ENCODE measurements around the gene PDC.
"Not testable (repeated sequence)": the region's sequence is repeated elsewhere in the genome, so short reads cannot be mapped to it uniquely, and the experiment has no call there.

Gene PDC

DNA sequence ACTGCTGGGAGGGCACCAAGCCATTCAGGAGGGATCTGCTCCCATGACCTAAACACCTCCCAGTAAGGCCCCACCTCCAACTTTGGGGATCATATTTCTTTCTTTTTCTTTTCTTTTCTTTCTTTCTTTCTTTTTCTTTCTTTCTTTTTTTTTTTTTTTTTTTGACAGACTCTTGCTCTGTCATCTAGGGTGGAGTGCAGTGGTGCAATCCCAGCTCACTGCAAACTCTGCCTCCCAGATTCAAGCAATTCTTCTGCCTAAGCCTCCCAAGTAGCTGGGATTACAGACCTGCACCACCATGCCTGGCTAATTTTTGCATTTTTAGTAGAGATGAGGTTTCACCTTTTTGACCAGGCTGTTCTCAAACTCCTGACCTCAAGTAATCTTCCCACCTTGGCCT, 4.6 kb upstream of the PDC start:
- DNase-seq, result not testable (repeated sequence)

DNA sequence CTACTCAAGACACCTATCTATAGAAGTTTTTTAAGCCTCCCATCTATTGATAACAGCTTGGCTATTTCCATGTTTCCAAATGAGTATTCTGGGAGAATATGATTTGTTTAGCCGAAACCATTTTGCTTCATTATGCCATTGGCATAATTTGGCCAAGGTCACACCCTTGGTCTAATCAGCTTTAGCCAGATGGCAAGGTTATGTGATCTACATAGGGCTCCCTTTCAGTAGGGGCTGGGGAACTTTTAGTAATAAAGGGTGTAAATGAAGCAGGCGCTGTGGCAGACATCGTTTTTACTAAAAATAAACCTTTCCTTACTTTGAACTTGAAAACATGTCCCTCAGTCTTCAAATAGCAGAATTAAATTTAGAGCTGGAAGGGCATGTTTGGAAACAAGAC, 3.0 kb upstream of the PDC start:
- peak; percentile 27 for DNase-seq

DNA sequence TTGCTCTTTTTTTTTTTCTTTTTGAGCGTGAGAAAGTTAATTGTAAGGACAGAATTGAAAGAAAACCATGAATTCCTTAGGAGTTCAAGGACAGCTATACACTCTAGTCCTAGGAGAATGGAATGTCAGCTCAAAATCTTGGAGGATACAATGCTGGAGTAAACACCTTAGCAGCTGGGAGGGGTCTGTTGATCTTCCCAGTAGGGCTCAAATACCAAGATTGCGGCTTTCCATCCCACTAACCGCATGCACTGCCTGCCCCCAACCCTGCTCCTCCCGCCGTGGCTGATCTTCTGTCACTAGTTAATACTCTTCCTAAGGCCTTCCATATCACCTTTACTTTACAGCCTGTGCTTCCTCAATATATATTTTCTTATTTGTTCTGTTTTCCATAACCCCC, 2.6 kb upstream of the PDC start:
- DNase-seq, result no peak

DNA sequence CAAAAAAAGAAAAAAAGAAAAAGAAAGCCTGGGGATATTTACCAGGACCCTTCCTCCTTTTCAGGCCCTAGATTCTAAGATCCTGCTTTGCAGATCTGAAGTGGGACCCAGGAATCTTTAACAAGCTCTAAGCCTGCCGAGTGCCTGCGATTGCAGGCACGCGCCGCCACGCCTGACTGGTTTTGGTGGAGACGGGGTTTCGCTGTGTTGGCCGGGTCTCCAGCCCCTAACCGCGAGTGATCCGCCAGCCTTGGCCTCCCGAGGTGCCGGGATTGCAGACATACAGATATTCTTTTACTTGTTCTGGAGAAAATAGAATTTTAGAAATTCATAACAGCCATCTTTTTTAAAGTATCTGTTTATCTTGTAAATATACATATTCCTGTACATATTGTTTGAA, 1.8 kb downstream of the PDC start:
- not testable (repeated sequence) for DNase-seq

DNA sequence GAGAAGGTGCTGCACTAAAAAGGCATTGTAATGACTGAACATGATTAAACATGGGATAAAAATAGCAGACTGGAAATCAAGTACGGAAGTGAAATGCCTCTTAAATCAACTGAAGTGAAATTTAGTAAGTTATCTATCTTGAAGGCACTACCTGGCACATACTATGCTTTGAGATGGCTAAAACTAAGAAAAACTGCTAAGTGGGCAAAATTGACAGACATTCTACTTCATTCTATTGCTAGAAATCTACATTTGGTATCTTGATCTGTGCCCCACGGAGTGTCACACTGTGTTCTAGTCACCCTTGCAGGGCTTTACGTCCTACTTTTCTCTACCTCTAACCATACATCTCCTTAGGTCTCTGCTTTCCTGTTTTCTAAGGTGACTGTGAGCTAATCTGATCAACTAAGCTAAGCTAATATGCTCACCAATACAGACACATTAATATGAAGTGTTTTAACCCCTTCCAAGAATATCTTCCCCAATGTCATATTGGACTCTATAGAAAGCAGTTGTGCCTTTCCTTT, 4.1 kb downstream of the PDC start:
- DNase-seq, result peak; percentile 13

DNA sequence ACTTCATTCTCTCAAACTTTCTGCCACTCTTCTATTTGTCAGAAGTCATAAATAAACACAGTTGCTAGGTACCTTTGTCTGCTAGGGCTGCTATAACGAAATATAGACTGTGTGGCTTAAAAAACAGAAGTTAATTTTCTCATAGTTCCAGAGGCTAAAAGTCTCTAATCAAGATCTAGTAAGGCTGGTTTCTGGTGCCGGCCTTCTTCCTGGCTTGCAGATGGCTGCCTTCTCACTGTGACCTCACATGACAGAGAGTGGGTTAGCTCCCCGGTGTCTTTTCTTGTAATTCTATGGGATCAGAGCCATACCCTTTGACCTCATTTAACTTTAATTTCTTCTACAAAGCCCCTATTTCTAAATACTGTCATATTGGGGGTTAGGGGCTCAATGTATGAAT, 5.9 kb downstream of the PDC start:
- DNase-seq, result peak; percentile 85

DNA sequence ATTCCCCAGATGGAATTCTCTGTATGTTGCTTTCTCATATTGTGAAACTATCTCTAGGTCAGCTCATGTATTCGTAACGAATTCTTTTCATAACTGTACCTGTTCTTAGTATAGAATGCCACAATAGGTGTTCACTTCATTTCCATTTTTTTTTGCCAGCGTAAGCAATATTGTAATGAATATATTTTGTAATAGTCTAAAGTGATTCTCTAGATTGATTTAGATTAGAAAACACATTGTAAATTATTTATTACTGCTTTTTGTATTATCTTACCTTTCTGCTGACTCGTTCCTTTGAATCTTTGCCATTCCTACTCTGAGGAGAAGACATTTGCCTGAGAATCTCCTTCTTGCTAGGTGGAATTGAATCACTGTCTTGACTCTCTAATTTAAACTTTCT, 14.8 kb downstream of the PDC start:
- no peak for DNase-seq

DNA sequence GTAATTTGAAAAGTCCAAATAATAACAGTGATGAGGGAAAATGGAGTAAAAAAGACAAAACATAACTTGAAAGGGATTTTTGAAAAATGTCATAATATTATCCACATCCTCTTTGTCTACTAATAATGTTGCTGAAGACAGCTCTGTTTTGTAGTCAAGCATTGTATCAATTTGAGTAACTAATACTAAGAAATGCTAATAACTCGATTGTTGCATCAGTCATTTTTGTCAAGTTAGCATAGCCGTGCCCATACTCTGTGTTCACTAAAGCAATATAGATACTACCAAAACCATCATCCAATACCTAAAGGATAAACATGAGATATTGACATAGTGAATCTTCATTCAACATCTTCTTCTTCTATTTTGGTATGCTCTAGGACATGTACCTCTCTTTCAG, 17.3 kb downstream of the PDC start:
- DNase-seq, result no peak

DNA sequence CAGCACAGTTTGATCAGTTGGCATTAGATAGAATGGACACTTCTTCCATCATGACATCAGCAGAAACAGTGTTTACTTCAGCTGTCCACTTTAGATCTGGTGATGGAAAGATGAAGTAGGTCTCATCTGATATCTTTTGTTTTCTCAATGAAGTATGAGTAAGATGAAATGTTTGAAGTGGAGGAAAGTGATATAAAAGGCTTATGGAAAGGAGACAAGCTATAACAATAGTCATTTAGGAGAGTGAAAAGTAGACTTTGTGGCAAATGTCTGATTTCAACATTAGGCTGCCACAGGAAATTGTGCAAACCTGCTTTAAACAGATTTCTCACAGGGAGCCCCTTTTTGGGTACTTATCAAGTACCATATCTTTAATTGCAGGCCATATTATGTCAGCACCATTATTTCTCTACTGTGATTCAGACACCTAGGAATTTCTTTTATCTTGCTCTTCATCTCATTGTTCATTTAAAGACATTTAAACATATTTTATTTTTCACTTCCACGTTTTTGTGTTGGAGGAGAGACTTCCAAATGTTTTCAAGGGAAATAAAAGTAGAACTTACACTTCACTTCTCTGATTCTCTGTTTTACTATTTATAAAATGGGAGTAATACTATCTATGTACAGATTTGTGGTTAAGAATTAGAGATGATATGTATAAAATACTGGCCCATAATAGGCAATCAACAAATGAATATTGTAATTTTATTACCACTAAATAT, 18.1 kb downstream of the PDC start:
- DNase-seq, result peak; percentile 80

DNA sequence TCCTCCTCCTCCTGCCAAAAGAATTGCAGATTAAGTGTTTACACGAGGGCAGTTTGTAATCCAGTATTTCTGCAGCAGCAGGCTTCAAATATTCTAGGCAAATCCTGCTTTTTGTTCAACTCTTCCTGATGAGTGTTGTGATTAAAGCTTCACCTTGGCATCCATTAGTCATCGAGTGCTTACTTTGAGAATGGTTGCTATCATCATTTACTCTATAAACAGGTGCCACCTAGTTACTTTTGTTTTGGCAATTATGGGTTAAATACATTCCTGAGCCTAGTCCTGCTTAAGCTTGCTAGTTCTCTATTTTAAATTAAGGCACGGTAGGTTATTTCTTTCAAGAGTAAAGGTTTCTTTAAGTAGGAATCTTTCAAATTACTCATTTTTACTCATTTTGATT, 20.3 kb downstream of the PDC start:
- no peak for DNase-seq

DNA sequence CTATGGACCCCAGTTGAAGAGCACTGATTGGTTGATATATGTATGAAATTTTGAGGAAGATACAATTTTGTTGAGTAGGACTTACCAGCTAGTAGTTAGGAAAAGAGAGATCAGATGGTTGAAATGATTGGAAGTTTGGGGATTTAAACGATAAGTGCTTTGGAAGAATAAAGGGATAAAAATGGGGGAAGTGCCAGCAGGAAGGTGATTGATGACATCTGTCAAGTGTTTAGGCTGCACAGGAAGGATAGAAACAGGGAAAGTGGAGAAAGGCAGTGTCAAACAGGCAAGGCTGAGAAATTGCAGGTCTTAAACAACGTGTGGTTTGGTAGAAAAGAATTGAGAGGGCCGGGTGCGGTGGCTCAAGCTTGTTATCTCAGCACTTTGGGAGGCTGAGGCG, 22.3 kb downstream of the PDC start:
- DNase-seq, result no peak

DNA sequence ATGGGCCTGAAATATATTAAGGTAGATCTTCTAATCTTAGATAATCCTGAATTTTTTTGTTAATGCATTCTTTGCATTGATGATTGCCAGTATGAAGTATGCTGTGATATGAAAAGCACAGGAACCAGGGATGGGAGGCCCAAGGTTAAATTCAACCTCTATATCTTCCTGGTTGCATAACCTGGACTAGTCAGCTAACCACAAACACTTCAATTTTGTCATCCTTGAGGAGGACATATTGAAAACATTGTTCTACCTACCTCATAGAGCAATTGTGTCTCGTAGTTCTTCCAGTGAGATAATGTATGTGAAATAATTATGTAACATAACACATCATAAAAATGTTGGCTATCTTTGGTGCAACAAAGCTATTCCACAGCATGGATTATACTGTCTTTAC, 25.6 kb downstream of the PDC start:
- DNase-seq, result peak; percentile 25

DNA sequence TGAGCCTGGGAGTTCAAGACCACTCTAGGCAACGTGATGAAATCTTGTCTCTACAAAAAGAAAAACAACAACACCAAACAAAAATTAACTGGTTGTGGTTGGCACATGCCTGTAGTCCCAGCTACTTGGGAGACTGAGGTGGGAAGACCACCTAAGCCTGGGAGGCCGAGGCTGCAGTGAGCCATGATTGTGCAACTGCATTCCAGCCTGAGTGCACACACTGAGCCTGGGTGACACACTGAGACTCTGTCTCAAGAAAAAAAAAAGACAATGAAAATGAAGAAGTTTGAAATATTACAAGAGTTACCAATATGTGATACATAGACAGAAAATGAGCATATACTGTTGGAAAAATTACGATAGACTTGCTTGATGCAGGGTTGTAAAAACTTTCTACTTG, 31.9 kb downstream of the PDC start:
- no peak for DNase-seq

DNA sequence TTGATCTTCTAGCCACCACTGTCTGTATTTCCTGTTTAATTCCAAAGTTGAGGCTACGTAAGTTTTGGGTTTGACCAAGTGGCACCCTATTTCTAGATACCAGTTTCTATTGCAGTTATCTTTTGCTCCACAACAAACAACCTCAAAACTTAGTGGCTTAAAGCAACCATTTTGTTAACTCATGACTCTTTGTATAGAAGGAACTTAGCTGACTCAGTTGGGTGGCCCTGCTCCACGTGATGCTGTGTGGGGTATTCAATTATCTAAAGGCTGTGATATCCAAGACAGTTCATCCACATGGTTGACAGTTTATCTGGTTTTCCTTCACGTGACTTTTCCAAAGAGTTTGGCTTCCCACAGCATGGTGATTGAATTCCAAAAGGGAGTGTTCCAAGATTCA, 34.8 kb downstream of the PDC start:
- no peak for DNase-seq

DNA sequence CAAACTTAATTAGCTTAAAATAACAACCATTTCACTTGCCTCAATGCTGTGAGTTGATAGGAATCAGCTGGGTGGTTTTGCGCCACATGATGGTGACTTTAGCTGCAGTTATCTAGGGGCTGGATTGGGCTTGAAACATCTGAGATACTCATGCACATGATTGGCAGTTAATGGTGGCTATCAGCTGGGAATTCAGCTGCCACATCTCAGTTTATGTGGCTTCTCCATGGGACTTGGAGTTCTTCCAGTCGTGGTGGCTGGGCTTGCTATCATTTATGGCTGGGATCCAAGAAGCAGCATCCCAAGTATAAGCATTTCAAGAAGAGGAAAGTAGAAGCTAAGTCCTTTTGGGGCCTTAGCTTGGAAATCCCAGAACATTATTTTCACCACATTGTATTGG, 36.4 kb downstream of the PDC start:
- peak; percentile 68 for DNase-seq

DNA sequence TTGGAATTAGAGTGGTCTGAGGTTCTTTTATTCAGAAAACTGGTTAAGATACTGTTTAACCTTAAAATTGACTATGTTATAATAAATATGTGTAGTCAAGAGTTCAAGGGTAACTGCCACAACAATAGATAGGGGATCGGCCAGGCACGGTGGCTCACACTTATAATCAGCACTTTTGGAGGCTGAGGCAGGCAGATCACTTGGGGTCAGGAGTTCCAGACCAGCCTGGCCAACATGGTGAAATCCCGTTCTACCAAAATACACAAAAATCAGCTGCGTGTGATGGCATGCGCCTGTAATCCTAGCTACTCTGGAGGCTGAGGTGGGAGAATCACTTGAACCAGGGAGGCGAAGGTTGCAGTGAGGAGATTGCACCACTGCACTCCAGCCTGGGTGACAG, 39.5 kb downstream of the PDC start:
- no peak for DNase-seq

DNA sequence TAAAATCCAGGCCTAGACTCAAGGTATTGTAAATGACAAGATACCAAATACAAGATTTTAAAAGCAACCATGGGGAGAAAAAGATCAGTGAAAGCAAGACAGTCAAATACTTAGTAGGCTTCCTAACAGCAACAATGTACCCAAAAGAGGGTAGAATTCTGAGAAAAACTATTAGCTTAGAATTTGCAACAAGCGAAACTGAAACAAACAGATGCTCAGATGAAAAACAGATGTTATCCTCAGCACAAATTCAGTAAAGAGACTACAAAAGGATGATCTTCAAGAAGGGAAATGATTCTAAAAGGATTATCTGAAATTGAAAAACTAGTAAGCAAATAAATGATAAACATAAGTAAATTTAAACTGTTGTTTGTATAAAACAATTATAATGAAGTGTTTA, 40.0 kb downstream of the PDC start:
- DNase-seq, result no peak

DNA sequence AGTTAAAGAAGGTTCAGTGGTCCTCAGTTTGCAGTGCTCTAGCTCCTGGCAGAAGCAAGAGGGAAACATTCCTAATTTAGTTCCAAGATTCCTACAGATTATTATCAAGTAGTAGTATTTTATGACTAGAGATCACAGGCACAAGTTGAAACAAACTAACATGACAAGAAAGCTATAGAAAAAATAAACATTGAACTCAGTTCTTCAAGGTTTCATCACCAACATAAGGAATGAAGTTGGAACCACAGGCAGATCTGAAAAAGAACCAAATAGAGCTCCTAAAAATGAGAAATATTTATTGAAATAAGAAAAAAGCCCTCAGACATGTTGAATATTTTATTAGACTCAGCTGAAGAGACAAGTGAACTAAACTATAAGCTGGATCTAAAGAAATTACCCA, 40.6 kb downstream of the PDC start:
- DNase-seq, result no peak

DNA sequence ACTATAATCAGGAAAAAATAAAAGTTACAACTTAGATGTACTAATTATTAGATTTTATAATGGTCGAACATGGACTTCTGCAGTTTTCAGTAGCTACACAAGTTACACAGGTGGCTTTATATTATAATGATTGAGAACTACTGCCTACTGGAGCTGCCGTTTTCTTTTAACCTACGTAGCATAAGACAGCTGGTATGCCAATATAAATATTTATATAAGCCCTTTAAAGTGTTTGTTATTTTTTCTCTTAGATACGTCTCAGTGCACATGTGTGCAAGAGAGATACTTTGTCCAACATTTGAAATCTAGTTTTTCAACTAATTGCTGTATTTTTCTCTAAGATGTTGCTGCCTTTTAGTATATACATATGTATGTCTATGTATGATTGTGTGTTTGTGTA, 42.4 kb downstream of the PDC start:
- DNase-seq, result no peak

DNA sequence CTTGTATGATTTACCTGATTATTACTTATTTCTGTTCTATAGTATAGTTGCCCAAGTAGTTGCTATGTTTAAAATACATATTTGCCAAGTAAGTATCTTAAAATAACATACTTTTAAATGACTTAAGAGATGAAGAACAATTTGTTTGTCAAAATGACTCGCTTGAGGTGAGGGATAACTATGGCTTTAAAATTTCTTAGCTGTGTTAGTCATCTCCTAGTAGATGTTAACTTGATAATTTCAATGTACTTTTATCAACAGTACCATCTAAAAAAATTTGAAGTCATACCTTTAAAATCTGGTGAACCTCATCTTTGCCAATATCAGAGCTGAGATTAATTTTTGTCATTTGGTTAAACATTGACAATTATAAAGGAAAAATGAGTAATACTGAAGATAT, 47.6 kb downstream of the PDC start:
- DNase-seq, result no peak

DNA sequence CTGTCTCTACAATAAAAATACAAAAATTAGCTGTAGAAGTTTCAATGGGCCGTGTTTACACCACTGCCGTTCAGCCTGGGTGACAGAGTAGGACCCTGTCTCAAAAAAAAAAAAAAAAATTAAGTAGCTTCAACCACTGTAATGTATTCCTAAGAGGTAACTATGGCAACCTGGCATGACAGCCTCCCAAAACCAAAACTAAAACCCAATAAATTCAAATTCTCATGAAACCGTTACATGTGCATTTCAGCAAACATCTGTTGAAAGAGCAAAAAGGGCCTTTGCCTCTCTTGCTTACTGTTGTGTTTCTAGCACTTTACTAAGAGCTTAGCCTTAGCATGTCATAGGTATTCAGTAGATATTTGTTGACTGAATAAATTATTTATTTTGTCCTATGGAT, 51.8 kb downstream of the PDC start:
- no peak for DNase-seq

DNA sequence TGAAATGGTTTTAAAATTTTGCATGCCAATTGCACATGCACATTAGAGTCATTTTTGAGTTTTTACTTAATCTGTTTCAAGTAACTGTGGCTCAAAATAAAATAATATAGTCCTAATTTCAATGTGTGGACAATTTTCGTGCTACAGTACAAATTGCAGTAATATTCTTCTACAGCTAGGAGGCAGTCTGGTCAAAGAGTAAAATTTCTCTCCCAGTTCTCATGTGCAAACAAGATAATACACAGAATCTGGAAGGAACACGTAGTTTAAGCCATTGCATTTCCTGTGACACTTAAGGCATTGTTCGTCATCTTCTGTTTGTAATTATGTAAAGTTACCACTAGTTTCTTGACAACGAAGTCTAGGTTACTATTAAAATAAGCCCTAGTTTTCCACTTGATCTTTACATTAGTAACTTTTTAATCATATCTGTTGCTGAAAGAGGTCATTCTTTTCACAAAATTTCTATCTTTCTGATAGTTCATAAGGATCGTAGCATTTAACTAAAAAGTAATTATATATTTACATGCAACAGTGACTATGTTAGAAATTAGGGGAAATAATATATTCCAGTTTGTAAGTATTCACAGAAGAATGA, 56.4 kb downstream of the PDC start:
- peak; percentile 88 for DNase-seq

DNA sequence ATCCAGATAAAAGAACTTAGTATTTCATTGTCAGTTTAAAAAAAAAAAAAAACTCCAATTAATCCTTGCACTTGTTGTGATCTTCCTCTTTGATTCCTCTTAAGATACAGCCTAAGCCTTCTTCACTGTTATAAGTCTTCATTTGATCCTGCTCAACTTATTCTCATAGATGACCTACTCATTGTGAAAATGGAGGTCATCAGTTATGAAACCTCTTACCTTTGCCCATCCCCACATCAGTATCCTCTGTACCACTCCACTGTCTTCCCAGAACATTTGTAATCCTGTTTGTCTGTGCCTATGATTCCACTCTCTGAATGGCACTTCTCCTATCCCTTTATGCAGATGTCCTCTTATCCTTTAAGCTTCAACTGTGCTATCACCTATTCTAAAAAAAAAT, 57.3 kb downstream of the PDC start:
- DNase-seq, result no peak

DNA sequence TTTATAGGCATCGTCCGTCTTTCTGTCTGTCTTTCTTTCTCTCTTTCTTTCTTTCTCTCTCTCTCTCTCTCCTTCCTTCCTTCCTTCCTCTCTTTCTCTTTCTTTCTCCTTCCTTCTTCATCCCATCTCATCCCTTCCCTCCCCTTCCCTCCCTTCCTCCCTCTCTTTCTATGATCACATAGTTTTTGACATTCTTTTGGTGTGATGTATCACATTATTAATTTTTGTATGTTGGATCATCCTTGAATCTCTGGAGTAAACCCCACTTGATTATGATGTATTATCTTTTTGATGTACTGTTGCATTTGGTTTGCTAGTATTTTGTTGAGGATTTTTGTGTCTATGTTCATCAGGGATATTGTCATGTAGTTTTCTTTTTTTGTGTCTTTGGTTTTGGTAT, 59.5 kb downstream of the PDC start:
- not testable (repeated sequence) for DNase-seq
